ENCODE results near the gene RBFOX2.

DNA sequence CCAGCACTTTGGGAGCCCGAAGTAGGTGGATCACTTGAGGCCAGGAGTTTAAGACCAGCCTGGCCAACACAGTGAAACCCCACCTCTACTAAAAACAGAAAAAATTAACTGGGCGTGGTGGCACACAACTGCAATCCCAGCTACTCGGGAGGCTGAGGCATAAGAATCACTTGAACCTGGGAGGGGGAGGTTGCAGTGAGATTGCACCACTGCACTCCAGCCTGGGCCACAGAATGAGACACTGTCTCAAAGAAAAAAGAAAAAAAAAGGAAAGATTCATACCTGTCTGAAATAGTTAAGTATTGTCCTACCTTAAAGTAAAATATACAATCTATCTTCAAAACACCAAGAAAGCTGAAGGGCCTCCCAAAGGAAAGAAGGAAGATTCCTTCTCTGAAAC lies 20.1 kb downstream of the RBFOX2 start:
- TF ChIP-seq, protein P1, sequence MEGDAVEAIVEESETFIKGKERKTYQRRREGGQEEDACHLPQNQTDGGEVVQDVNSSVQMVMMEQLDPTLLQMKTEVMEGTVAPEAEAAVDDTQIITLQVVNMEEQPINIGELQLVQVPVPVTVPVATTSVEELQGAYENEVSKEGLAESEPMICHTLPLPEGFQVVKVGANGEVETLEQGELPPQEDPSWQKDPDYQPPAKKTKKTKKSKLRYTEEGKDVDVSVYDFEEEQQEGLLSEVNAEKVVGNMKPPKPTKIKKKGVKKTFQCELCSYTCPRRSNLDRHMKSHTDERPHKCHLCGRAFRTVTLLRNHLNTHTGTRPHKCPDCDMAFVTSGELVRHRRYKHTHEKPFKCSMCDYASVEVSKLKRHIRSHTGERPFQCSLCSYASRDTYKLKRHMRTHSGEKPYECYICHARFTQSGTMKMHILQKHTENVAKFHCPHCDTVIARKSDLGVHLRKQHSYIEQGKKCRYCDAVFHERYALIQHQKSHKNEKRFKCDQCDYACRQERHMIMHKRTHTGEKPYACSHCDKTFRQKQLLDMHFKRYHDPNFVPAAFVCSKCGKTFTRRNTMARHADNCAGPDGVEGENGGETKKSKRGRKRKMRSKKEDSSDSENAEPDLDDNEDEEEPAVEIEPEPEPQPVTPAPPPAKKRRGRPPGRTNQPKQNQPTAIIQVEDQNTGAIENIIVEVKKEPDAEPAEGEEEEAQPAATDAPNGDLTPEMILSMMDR (IDR thresholded peaks at IDR 0.05; ENCODE audit: control extremely low read depth in 1 of 3, insufficient read depth in 1 of 3, low read depth in 1 of 3, low read length in 3 of 3): no peak
- TF ChIP-seq PHF8 (conservative IDR thresholded peaks at IDR 0.05; ENCODE audit: low read depth, low read length): no peak
- TF ChIP-seq ZNF274 (IDR thresholded peaks at IDR 0.05; ENCODE audit: borderline replicate concordance, extremely low read depth, low read length): no peak
- no peak for TF ChIP-seq POLR2A (IDR thresholded peaks at IDR 0.05; ENCODE audit: control extremely low read depth in 1 of 2, low read depth in 2 of 2, low read length in 2 of 2)
- no peak for TF ChIP-seq SIX5 (IDR thresholded peaks at IDR 0.05; ENCODE audit: low read depth, low read length)
- no peak for TF ChIP-seq POLR2AphosphoS5 (IDR thresholded peaks at IDR 0.05; ENCODE audit: low read depth, low read length)
- TF ChIP-seq FOSL1 (IDR thresholded peaks at IDR 0.05; ENCODE audit: insufficient read depth, low read depth, low read length): no peak

Measured in H1 (cell line).